WTC11 (cell line): Measurements from ENCODE around the gene TMEM11. TPM values are rescaled to one million over a fixed set of nuclear protein-coding genes. Genes with fewer than 3 reads are reported as not detected.

Experiments used
- ATAC-seq: fragments of 200-7000 bp; cut with Tn5 transposase; 2 replicates; pipeline ENCODE4 v1.10.0; 2021; ENCODE audit warnings: mild to moderate bottlenecking, moderate library complexity
- CTCF ChIA-PET: fragments of 300-600 bp; sonication (Branson Sonifier 250); formaldehyde crosslinking; loops from one replicate; lab custom pipeline; 2021; ENCODE audit warnings: antibody characterized with exemption; lab: Charles Lee
- POLR2A ChIA-PET: fragments of 350-600 bp; sonication (Branson Sonifier 250); formaldehyde crosslinking; loops from one replicate; lab custom pipeline; 2021; ENCODE audit warnings: antibody characterized with exemption; lab: Charles Lee
- DNase-seq: peaks from one replicate; pipeline ENCODE4 v3.0.0; 2021; ENCODE audit warnings: low spot score
- H3K27ac Mint-ChIP-seq: 2 replicates; pipeline ENCODE4 v1.8.0; 2021; ENCODE audit warnings: mixed read lengths
- H3K27me3 Mint-ChIP-seq: 2 replicates; pipeline ENCODE4 v1.8.0; 2021; ENCODE audit warnings: low read depth, mild to moderate bottlenecking, moderate library complexity, mixed read lengths
- H3K36me3 Mint-ChIP-seq: 2 replicates; pipeline ENCODE4 v1.8.0; 2021; ENCODE audit warnings: mixed read lengths
- H3K4me1 Mint-ChIP-seq: 2 replicates; pipeline ENCODE4 v1.8.0; 2022; ENCODE audit warnings: mixed read lengths
- H3K4me3 Mint-ChIP-seq: 2 replicates; pipeline ENCODE4 v1.8.0; 2021; ENCODE audit warnings: mild to moderate bottlenecking, moderate library complexity, mixed read lengths
- H3K9me3 Mint-ChIP-seq: 2 replicates; pipeline ENCODE4 v1.8.0; 2021; ENCODE audit warnings: mixed read lengths
- CBFB ChIP-seq: sonication (generic); formaldehyde crosslinking; IDR thresholded peaks from 2 replicates; pipeline ENCODE4 v1.8.1; 2022; ENCODE audit warnings: mild to moderate bottlenecking, low read depth, missing genetic modification reagents
- CREB1 ChIP-seq: sonication (generic); formaldehyde crosslinking; IDR thresholded peaks from 2 replicates; pipeline ENCODE4 v1.8.0; 2023; ENCODE audit warnings: mild to moderate bottlenecking, missing genetic modification reagents
- ELF4 ChIP-seq: sonication (generic); formaldehyde crosslinking; IDR thresholded peaks from 2 replicates; pipeline ENCODE4 v1.8.1; 2022; ENCODE audit warnings: low read depth, mild to moderate bottlenecking, moderate library complexity, missing genetic modification reagents
- IRF2 ChIP-seq: sonication (generic); formaldehyde crosslinking; IDR thresholded peaks from 2 replicates; pipeline ENCODE4 v1.8.0; 2022; ENCODE audit warnings: low read depth, missing genetic modification reagents, borderline replicate concordance
- KAT7 ChIP-seq: sonication (generic); formaldehyde crosslinking; IDR thresholded peaks from 2 replicates; pipeline ENCODE4 v1.8.1; 2023; ENCODE audit warnings: missing genetic modification reagents, mild to moderate bottlenecking, borderline replicate concordance
- OVOL2 ChIP-seq: fragments of 250-450 bp; sonication (Bioruptor Pico); IDR thresholded peaks from 2 replicates; pipeline ENCODE4 v1.9.0; 2021; ENCODE audit warnings: mild to moderate bottlenecking, borderline replicate concordance
- TCF7 ChIP-seq: sonication (generic); formaldehyde crosslinking; IDR thresholded peaks from 2 replicates; pipeline ENCODE4 v1.8.0; 2022; ENCODE audit warnings: mild to moderate bottlenecking, low read depth, missing genetic modification reagents, moderate library complexity
- ZNF121 ChIP-seq: sonication (generic); formaldehyde crosslinking; IDR thresholded peaks from 2 replicates; pipeline ENCODE4 v1.8.0; 2023; ENCODE audit warnings: missing genetic modification reagents
- ZNF138 ChIP-seq: sonication (generic); formaldehyde crosslinking; conservative IDR thresholded peaks from 2 replicates; pipeline ENCODE4 v1.8.1; 2022; ENCODE audit warnings: mild to moderate bottlenecking, moderate library complexity, missing genetic modification reagents
- ZNF263 ChIP-seq: sonication (generic); formaldehyde crosslinking; IDR thresholded peaks from 2 replicates; pipeline ENCODE4 v1.8.1; 2022; ENCODE audit warnings: low read depth, mild to moderate bottlenecking, moderate library complexity, missing genetic modification reagents
- ZNF317 ChIP-seq: sonication (generic); formaldehyde crosslinking; IDR thresholded peaks from 2 replicates; pipeline ENCODE4 v1.8.1; 2023; ENCODE audit warnings: low read depth, mild to moderate bottlenecking, moderate library complexity, missing genetic modification reagents, borderline replicate concordance
- total RNA-seq: library from RNA; stranded (reverse); gene quantifications from 3 replicates; pipeline ENCODE4 v1.2.3, GENCODE V29; 2021
- TF ChIP-seq, protein P1 (sequence below): fragments of 250-450 bp; sonication (Bioruptor Pico); IDR thresholded peaks from 2 replicates; pipeline ENCODE4 v1.9.0; 2021; ENCODE audit warnings: mild to moderate bottlenecking, borderline replicate concordance
- TF ChIP-seq, protein P2 (sequence below): sonication (generic); formaldehyde crosslinking; IDR thresholded peaks from 2 replicates; pipeline ENCODE4 v1.8.1; 2022; ENCODE audit warnings: mild to moderate bottlenecking, moderate library complexity, missing genetic modification reagents
- TF ChIP-seq, protein P3 (sequence below): sonication (generic); formaldehyde crosslinking; IDR thresholded peaks from 2 replicates; pipeline ENCODE4 v1.8.1; 2023; ENCODE audit warnings: mild to moderate bottlenecking, missing genetic modification reagents
- TF ChIP-seq, protein P4 (sequence below): sonication (generic); formaldehyde crosslinking; conservative IDR thresholded peaks from 2 replicates; pipeline ENCODE4 v1.8.1; 2022; ENCODE audit warnings: mild to moderate bottlenecking, missing genetic modification reagents
- TF ChIP-seq, protein P5 (sequence below): sonication (generic); formaldehyde crosslinking; IDR thresholded peaks from 2 replicates; pipeline ENCODE4 v1.8.0; 2023; ENCODE audit warnings: missing genetic modification reagents, mild to moderate bottlenecking, borderline replicate concordance
- TF ChIP-seq, protein P6 (sequence below): sonication (generic); formaldehyde crosslinking; IDR thresholded peaks from 2 replicates; pipeline ENCODE4 v1.8.0; 2023; ENCODE audit warnings: missing genetic modification reagents

The TMEM11 gene
- total RNA-seq, 1 experiment from 2014 or later, result 37.0 TPM

DNA sequence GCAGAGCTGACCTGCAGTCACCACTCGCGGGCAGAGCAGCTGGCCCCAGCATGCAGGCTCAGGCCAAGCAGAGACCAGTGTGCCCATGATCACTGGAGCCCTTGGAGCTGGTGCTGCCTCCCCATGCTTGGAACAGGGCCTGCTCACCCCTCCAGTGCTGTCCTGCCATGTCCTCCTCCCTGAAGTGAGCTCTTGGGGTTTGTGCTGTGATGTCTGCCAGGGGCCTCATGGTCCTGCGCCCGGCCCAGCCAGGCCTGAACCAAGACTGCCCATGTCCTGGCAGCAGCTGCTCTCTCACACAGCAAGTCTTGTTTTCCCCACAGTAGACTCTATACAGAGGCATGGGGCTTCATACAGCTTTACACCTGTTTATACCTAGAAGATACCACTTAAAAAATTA, 24.6 kb downstream of the TMEM11 start (continued):
- TF ChIP-seq, protein P1, sequence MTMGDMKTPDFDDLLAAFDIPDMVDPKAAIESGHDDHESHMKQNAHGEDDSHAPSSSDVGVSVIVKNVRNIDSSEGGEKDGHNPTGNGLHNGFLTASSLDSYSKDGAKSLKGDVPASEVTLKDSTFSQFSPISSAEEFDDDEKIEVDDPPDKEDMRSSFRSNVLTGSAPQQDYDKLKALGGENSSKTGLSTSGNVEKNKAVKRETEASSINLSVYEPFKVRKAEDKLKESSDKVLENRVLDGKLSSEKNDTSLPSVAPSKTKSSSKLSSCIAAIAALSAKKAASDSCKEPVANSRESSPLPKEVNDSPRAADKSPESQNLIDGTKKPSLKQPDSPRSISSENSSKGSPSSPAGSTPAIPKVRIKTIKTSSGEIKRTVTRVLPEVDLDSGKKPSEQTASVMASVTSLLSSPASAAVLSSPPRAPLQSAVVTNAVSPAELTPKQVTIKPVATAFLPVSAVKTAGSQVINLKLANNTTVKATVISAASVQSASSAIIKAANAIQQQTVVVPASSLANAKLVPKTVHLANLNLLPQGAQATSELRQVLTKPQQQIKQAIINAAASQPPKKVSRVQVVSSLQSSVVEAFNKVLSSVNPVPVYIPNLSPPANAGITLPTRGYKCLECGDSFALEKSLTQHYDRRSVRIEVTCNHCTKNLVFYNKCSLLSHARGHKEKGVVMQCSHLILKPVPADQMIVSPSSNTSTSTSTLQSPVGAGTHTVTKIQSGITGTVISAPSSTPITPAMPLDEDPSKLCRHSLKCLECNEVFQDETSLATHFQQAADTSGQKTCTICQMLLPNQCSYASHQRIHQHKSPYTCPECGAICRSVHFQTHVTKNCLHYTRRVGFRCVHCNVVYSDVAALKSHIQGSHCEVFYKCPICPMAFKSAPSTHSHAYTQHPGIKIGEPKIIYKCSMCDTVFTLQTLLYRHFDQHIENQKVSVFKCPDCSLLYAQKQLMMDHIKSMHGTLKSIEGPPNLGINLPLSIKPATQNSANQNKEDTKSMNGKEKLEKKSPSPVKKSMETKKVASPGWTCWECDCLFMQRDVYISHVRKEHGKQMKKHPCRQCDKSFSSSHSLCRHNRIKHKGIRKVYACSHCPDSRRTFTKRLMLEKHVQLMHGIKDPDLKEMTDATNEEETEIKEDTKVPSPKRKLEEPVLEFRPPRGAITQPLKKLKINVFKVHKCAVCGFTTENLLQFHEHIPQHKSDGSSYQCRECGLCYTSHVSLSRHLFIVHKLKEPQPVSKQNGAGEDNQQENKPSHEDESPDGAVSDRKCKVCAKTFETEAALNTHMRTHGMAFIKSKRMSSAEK (CRISPR knock-in tag), result no peak
- TF ChIP-seq KAT7 (CRISPR knock-in tag) (no peak), ELF4 (no peak), ZNF138 (CRISPR knock-in tag) (no peak)
- TF ChIP-seq, all 79 proteins: peak for 0

DNA sequence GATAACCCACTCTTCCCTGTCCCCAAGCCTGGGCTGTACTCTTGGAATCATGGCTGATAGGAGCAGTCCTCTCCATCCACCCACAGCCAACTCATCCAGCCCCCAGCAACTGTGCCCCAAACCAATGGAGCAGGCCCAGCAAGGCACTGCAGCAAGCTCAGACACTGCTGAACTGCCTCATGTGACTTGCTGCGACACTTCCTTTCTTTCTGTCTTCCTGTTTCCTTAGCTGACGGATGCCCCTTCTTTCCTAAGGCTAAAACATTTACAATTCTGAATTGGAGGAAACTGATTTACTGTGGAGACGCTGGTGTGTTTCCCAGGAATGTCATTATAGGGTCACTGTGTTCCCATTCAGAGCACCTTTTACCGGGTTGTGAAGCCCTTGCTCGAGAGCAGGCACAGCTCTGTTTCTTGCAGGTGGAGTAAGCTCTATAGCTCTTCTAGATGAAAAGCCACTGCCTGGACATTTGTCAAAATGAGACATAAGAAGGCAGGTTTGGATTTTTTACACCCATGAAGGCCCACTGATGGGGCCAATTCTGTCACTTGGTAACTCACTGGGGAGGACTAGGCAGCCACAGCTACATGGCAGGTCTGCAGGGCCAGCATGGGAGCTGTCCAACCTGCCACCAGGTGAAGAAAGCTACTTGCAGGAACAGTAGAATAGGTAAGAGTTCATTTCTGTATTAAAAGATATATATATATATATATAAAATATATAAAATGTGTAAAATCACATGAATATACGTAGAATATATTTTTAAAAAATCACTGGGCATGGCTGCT, 27.4 kb downstream of the TMEM11 start:
- H3K9me3 Mint-ChIP-seq, result no peaks in the 10 kb centered on the region
- H3K4me1 Mint-ChIP-seq, result peaks cover 4% of the 10 kb centered on the region; the same call in 1 of the 2 replicates
- no peak overlapping the region for H3K4me3 Mint-ChIP-seq
- CTCF ChIA-PET, result interaction anchor here (0.9 to 1.0 kb wide), 2 partner anchors 52 to 54 kb away, joined by 3 to 4 read pairs; no protein-coding TSS in a partner anchor
- H3K36me3 Mint-ChIP-seq, result peaks cover 7% of the 10 kb centered on the region
- no peaks in the 10 kb centered on the region for H3K27me3 Mint-ChIP-seq
- peak overlapping the region; percentile 74 for H3K27ac Mint-ChIP-seq
- no peak for ATAC-seq
- no peak for DNase-seq
- POLR2A ChIA-PET, result no interaction called here
- TF ChIP-seq IRF2 (CRISPR knock-in tag), result no peak
- TF ChIP-seq OVOL2 (CRISPR knock-in tag), result no peak
- TF ChIP-seq ZNF263, result no peak
- TF ChIP-seq, protein P2, sequence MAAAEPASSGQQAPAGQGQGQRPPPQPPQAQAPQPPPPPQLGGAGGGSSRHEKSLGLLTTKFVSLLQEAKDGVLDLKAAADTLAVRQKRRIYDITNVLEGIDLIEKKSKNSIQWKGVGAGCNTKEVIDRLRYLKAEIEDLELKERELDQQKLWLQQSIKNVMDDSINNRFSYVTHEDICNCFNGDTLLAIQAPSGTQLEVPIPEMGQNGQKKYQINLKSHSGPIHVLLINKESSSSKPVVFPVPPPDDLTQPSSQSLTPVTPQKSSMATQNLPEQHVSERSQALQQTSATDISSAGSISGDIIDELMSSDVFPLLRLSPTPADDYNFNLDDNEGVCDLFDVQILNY (CRISPR knock-in tag), result no peak
- no peak for TF ChIP-seq CBFB (CRISPR knock-in tag)
- TF ChIP-seq, protein P1 (CRISPR knock-in tag), result no peak
- TF ChIP-seq ZNF121, result no peak
- no peak for TF ChIP-seq TCF7 (CRISPR knock-in tag)
- TF ChIP-seq, protein P3, sequence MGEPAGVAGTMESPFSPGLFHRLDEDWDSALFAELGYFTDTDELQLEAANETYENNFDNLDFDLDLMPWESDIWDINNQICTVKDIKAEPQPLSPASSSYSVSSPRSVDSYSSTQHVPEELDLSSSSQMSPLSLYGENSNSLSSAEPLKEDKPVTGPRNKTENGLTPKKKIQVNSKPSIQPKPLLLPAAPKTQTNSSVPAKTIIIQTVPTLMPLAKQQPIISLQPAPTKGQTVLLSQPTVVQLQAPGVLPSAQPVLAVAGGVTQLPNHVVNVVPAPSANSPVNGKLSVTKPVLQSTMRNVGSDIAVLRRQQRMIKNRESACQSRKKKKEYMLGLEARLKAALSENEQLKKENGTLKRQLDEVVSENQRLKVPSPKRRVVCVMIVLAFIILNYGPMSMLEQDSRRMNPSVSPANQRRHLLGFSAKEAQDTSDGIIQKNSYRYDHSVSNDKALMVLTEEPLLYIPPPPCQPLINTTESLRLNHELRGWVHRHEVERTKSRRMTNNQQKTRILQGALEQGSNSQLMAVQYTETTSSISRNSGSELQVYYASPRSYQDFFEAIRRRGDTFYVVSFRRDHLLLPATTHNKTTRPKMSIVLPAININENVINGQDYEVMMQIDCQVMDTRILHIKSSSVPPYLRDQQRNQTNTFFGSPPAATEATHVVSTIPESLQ, result no peak
- TF ChIP-seq, protein P4, sequence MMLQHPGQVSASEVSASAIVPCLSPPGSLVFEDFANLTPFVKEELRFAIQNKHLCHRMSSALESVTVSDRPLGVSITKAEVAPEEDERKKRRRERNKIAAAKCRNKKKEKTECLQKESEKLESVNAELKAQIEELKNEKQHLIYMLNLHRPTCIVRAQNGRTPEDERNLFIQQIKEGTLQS (CRISPR knock-in tag), result no peak
- no peak for TF ChIP-seq ZNF317 (CRISPR knock-in tag)
- TF ChIP-seq CREB1 (CRISPR knock-in tag), result no peak
- TF ChIP-seq, protein P5, sequence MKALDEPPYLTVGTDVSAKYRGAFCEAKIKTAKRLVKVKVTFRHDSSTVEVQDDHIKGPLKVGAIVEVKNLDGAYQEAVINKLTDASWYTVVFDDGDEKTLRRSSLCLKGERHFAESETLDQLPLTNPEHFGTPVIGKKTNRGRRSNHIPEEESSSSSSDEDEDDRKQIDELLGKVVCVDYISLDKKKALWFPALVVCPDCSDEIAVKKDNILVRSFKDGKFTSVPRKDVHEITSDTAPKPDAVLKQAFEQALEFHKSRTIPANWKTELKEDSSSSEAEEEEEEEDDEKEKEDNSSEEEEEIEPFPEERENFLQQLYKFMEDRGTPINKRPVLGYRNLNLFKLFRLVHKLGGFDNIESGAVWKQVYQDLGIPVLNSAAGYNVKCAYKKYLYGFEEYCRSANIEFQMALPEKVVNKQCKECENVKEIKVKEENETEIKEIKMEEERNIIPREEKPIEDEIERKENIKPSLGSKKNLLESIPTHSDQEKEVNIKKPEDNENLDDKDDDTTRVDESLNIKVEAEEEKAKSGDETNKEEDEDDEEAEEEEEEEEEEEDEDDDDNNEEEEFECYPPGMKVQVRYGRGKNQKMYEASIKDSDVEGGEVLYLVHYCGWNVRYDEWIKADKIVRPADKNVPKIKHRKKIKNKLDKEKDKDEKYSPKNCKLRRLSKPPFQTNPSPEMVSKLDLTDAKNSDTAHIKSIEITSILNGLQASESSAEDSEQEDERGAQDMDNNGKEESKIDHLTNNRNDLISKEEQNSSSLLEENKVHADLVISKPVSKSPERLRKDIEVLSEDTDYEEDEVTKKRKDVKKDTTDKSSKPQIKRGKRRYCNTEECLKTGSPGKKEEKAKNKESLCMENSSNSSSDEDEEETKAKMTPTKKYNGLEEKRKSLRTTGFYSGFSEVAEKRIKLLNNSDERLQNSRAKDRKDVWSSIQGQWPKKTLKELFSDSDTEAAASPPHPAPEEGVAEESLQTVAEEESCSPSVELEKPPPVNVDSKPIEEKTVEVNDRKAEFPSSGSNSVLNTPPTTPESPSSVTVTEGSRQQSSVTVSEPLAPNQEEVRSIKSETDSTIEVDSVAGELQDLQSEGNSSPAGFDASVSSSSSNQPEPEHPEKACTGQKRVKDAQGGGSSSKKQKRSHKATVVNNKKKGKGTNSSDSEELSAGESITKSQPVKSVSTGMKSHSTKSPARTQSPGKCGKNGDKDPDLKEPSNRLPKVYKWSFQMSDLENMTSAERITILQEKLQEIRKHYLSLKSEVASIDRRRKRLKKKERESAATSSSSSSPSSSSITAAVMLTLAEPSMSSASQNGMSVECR (CRISPR knock-in tag), result no peak
- TF ChIP-seq, protein P6, sequence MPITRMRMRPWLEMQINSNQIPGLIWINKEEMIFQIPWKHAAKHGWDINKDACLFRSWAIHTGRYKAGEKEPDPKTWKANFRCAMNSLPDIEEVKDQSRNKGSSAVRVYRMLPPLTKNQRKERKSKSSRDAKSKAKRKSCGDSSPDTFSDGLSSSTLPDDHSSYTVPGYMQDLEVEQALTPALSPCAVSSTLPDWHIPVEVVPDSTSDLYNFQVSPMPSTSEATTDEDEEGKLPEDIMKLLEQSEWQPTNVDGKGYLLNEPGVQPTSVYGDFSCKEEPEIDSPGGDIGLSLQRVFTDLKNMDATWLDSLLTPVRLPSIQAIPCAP, result no peak
